Trophoblast cell (in vitro differentiated cells and primary cell): ENCODE results near the gene LRRC7.

Experiments
- DNase-seq, 2 donors: peaks; one replicate each; pipeline ENCODE4 v3.0.0-alpha.2; 2016
- H2AFZ ChIP-seq: 2 replicates; pipeline ENCODE4 v1.6.1; 2013; ENCODE audit warnings: low read length, moderate library complexity, mild to moderate bottlenecking; ENCODE audit not compliant: insufficient read depth, poor library complexity
- H2AK5ac ChIP-seq: 2 replicates; pipeline ENCODE4 v1.6.1; 2013; ENCODE audit warnings: mild to moderate bottlenecking, low read length
- H2BK120ac ChIP-seq: 2 replicates; pipeline ENCODE4 v1.6.1; 2013; ENCODE audit warnings: low read length, mild to moderate bottlenecking, moderate library complexity; ENCODE audit not compliant: insufficient read depth, poor library complexity
- H2BK12ac ChIP-seq: 2 replicates; pipeline ENCODE4 v1.6.1; 2013; ENCODE audit warnings: mild to moderate bottlenecking, low read length, moderate library complexity
- H2BK5ac ChIP-seq: 2 replicates; pipeline ENCODE4 v1.6.1; 2013; ENCODE audit warnings: low read length, low read depth, moderate library complexity, mild to moderate bottlenecking; ENCODE audit not compliant: poor library complexity
- H3K14ac ChIP-seq: 2 replicates; pipeline ENCODE4 v1.6.1; 2013; ENCODE audit warnings: mild to moderate bottlenecking, low read length
- H3K18ac ChIP-seq: 2 replicates; pipeline ENCODE4 v1.6.1; 2013; ENCODE audit warnings: mild to moderate bottlenecking, low read length
- H3K23ac ChIP-seq: 2 replicates; pipeline ENCODE4 v1.6.1; 2013; ENCODE audit warnings: low read length
- H3K27ac ChIP-seq: 2 replicates; pipeline ENCODE4 v1.5.1; 2013; ENCODE audit warnings: low read depth, mild to moderate bottlenecking, inconsistent platforms, low read length, moderate library complexity
- H3K27me3 ChIP-seq: 2 replicates; pipeline ENCODE4 v1.6.1; 2013; ENCODE audit warnings: inconsistent platforms, mild to moderate bottlenecking, low read length, moderate library complexity; ENCODE audit not compliant: insufficient read depth
- H3K36me3 ChIP-seq, 2 experiments: 1 replicate in 1 of 2; 2 replicates in 1 of 2; pipeline ENCODE4 v1.6.1; 2013; ENCODE audit warnings: low read length in 2 of 2, mild to moderate bottlenecking in 2 of 2, moderate library complexity in 1 of 2; ENCODE audit not compliant: insufficient read depth in 2 of 2, control insufficient read depth in 1 of 2
- H3K4ac ChIP-seq: 2 replicates; pipeline ENCODE4 v1.6.1; 2013; ENCODE audit warnings: low read depth, mild to moderate bottlenecking, low read length, moderate library complexity
- H3K4me1 ChIP-seq, 2 experiments: 1 replicate in 1 of 2; 2 replicates in 1 of 2; pipeline ENCODE4 v1.6.1; 2013; ENCODE audit warnings: low read length in 2 of 2, mild to moderate bottlenecking in 2 of 2, moderate library complexity in 1 of 2; ENCODE audit not compliant: insufficient read depth in 2 of 2, control insufficient read depth in 1 of 2
- H3K4me2 ChIP-seq: 2 replicates; pipeline ENCODE4 v1.6.1; 2013; ENCODE audit warnings: inconsistent platforms, mild to moderate bottlenecking, low read length, moderate library complexity
- H3K4me3 ChIP-seq: 2 replicates; pipeline ENCODE4 v1.5.1; 2013; ENCODE audit warnings: mild to moderate bottlenecking, low read depth, low read length, inconsistent platforms
- H3K79me1 ChIP-seq: one replicate; pipeline ENCODE4 v1.6.1; 2013; ENCODE audit warnings: low read length
- H3K79me2 ChIP-seq: 2 replicates; pipeline ENCODE4 v1.6.1; 2013; ENCODE audit warnings: low read length, mild to moderate bottlenecking; ENCODE audit not compliant: control insufficient read depth, insufficient read depth, poor library complexity
- H3K9ac ChIP-seq: 2 replicates; pipeline ENCODE4 v1.6.1; 2013; ENCODE audit warnings: mild to moderate bottlenecking, low read length
- H3K9me3 ChIP-seq: 2 replicates; pipeline ENCODE4 v1.6.1; 2013; ENCODE audit warnings: low read depth, mild to moderate bottlenecking, control low read depth, inconsistent platforms, low read length; ENCODE audit not compliant: insufficient read depth
- H4K12ac ChIP-seq: 2 replicates; pipeline ENCODE4 v1.6.1; 2013; ENCODE audit warnings: low read depth, mild to moderate bottlenecking, low read length, moderate library complexity
- H4K8ac ChIP-seq: 2 replicates; pipeline ENCODE4 v1.6.1; 2013; ENCODE audit warnings: low read depth, mild to moderate bottlenecking, low read length, moderate library complexity
- H4K91ac ChIP-seq: one replicate; pipeline ENCODE4 v1.6.1; 2013; ENCODE audit warnings: low read depth, mild to moderate bottlenecking, low read length, moderate library complexity
- WGBS: extraction: QIAGEN DNeasy Blood & Tissue Kit; methylation state at CpG from one replicate; pipeline ENCODE4 v1.1.7; 2013; ENCODE audit warnings: missing lambda C conversion rate; ENCODE audit not compliant: insufficient read length, insufficient coverage; ENCODE audit errors: extremely low coverage; 5-methylcytosine and 5-hydroxymethylcytosine counted together

The LRRC7 gene

GRCh38 chr1:69738458-69739250 lies 170.9 kb downstream of the LRRC7 start:
- H3K4me1 ChIP-seq, result no peaks in the 10 kb centered on the region
- no peak overlapping the region for H4K12ac ChIP-seq
- H4K91ac ChIP-seq, result no peak overlapping the region
- no peak overlapping the region for H2BK5ac ChIP-seq
- no peak for DNase-seq
- no peak overlapping the region for H3K23ac ChIP-seq
- no peak overlapping the region for H3K9ac ChIP-seq
- no peak overlapping the region for H2AFZ ChIP-seq
- WGBS, result no CpG with 5 or more reads among the region's 4 CpGs
- no peaks in the 10 kb centered on the region for H3K79me2 ChIP-seq
- no peak overlapping the region for H3K27ac ChIP-seq
- H2BK12ac ChIP-seq, result no peak overlapping the region
- no peak overlapping the region for H2BK120ac ChIP-seq
- H3K79me1 ChIP-seq, result no peaks in the 10 kb centered on the region
- no peaks in the 10 kb centered on the region for H3K27me3 ChIP-seq
- H3K4me2 ChIP-seq, result no peak overlapping the region
- no peak overlapping the region for H3K4me3 ChIP-seq
- H3K9me3 ChIP-seq, result no peaks in the 10 kb centered on the region
- H2AK5ac ChIP-seq, result no peak overlapping the region
- H3K14ac ChIP-seq, result no peak overlapping the region
- H3K18ac ChIP-seq, result no peak overlapping the region
- H4K8ac ChIP-seq, result no peak overlapping the region
- H3K4ac ChIP-seq, result no peak overlapping the region
- H3K36me3 ChIP-seq, result no peaks in the 10 kb centered on the region

GRCh38 chr1:69739251-69739605 lies 171.5 kb downstream of the LRRC7 start:
- no peaks in the 10 kb centered on the region for H3K36me3 ChIP-seq
- H3K9me3 ChIP-seq, result no peaks in the 10 kb centered on the region
- H4K8ac ChIP-seq, result no peak overlapping the region
- H2BK5ac ChIP-seq, result no peak overlapping the region
- no peaks in the 10 kb centered on the region for H3K27me3 ChIP-seq
- H3K79me1 ChIP-seq, result no peaks in the 10 kb centered on the region
- DNase-seq, result no peak
- whole genome bisulfite sequencing, result no CpG with 5 or more reads among the region's 1 CpG
- H4K12ac ChIP-seq, result no peak overlapping the region
- no peak overlapping the region for H3K27ac ChIP-seq
- no peak overlapping the region for H3K23ac ChIP-seq
- no peak overlapping the region for H2BK12ac ChIP-seq
- no peak overlapping the region for H3K14ac ChIP-seq
- H3K18ac ChIP-seq, result no peak overlapping the region
- no peak overlapping the region for H4K91ac ChIP-seq
- H3K4me1 ChIP-seq, result no peaks in the 10 kb centered on the region
- no peak overlapping the region for H3K4me2 ChIP-seq
- H3K4ac ChIP-seq, result no peak overlapping the region
- no peaks in the 10 kb centered on the region for H3K79me2 ChIP-seq
- no peak overlapping the region for H2AK5ac ChIP-seq
- H2AFZ ChIP-seq, result no peak overlapping the region
- H3K4me3 ChIP-seq, result no peak overlapping the region
- no peak overlapping the region for H3K9ac ChIP-seq
- no peak overlapping the region for H2BK120ac ChIP-seq

- H3K23ac ChIP-seq, result no peak overlapping the region
- no peak overlapping the region for H2BK120ac ChIP-seq
- no peaks in the 10 kb centered on the region for H3K9me3 ChIP-seq
- no peak overlapping the region for H4K91ac ChIP-seq
- H3K4me2 ChIP-seq, result no peak overlapping the region
- WGBS, result no CpG with 5 or more reads among the region's 3 CpGs
- H4K12ac ChIP-seq, result no peak overlapping the region
- H3K4me3 ChIP-seq, result no peak overlapping the region
- no peak overlapping the region for H2BK5ac ChIP-seq
- no peak overlapping the region for H4K8ac ChIP-seq
- no peak overlapping the region for H3K27ac ChIP-seq
- H2AK5ac ChIP-seq, result no peak overlapping the region
- H3K36me3 ChIP-seq, result no peaks in the 10 kb centered on the region
- DNase-seq, result no peak
- H3K9ac ChIP-seq, result no peak overlapping the region
- no peak overlapping the region for H2AFZ ChIP-seq
- no peak overlapping the region for H2BK12ac ChIP-seq
- no peaks in the 10 kb centered on the region for H3K79me1 ChIP-seq
- H3K14ac ChIP-seq, result no peak overlapping the region
- no peak overlapping the region for H3K18ac ChIP-seq
- H3K27me3 ChIP-seq, result no peaks in the 10 kb centered on the region
- H3K4me1 ChIP-seq, result no peaks in the 10 kb centered on the region
- no peaks in the 10 kb centered on the region for H3K79me2 ChIP-seq
- no peak overlapping the region for H3K4ac ChIP-seq
Observed at GRCh38 chr1:69743146-69743545, 175.4 kb downstream of the LRRC7 start.

GRCh38 chr1:69744381-69744780 lies 176.7 kb downstream of the LRRC7 start:
- Histone ChIP-seq H3K14ac (no peak overlapping the region), H3K18ac (no peak overlapping the region), H3K79me2 (no peaks in the 10 kb centered on the region), H3K4ac (no peak overlapping the region), H2AFZ (no peak overlapping the region), H3K79me1 (no peaks in the 10 kb centered on the region), H3K4me1 (no peaks in the 10 kb centered on the region), H3K27ac (no peak overlapping the region), H3K23ac (no peak overlapping the region), H4K8ac (no peak overlapping the region), H2BK120ac (no peak overlapping the region), H2BK12ac (no peak overlapping the region), H4K12ac (no peak overlapping the region), H3K9me3 (no peaks in the 10 kb centered on the region), H4K91ac (no peak overlapping the region), H3K27me3 (no peaks in the 10 kb centered on the region), H2BK5ac (no peak overlapping the region), H3K9ac (no peak overlapping the region), H3K36me3 (no peaks in the 10 kb centered on the region), H3K4me2 (no peak overlapping the region), H3K4me3 (no peak overlapping the region), H2AK5ac (no peak overlapping the region)
- no peak for DNase-seq
- no CpG with 5 or more reads among the region's 2 CpGs for WGBS
